ENCODE data around the gene SIN3B.

Gene SIN3B

DNA sequence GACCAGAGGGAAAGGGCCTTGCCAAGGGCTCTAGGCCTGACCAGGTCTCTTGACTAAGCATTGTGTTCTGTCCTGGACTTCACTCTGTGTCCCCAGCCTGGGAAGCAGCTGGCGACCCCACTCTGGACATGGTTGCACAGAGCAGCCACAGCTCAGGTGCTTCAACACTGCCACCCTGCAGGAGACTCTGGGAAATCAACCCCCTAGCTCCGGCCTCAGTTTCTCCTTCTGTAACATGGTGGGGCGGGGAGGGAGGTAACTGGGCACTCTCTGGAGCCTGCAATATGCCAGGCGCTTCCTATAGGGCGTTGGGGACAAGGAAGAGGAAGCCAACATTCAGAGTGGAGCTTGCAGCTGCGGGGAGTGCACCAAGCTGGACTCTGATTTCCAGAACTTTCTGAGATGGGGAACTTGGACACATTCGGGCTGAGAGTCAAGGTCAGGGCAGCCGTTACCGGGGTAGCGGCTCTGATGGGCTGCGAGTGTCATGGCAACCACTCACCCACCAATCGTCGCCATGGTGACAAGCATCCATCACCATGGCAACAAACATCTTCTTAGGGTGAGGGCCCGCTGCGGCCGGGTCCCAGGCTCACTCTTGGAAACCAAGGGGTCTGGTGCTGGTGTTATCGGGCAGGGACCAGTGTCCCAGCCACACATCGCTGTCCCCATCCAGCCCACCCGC is 72.4 kb downstream of the SIN3B start:
- ChIA-PET CTCF (interaction anchor here (0.6 to 1.1 kb wide), 2 partner anchors 70 to 363 kb away, joined by 3 read pairs; partner anchors contain the start of gene USHBP1), POLR2A (no interaction called here)
- no peak for DNase-seq (ENCODE audit: extremely low spot score)

GRCh38 chr19:16902545-16902944 is 73.3 kb downstream of the SIN3B start:
- ChIA-PET CTCF (no interaction called here), POLR2A (no interaction called here)
- no peak for DNase-seq (ENCODE audit: extremely low spot score)
- no peak for TF ChIP-seq PKNOX1 (IDR thresholded peaks at IDR 0.05)
- TF ChIP-seq ZNF384 (IDR thresholded peaks at IDR 0.05): no peak
- TF ChIP-seq HDGF (IDR thresholded peaks at IDR 0.05; ENCODE audit: borderline replicate concordance): no peak
- TF ChIP-seq NFRKB (IDR thresholded peaks at IDR 0.05): no peak
- TF ChIP-seq ELF4 (IDR thresholded peaks at IDR 0.05): no peak
- no peak for TF ChIP-seq SUZ12 (IDR thresholded peaks at IDR 0.05)
- TF ChIP-seq FOXK2 (IDR thresholded peaks at IDR 0.05): no peak
- TF ChIP-seq BHLHE40 (IDR thresholded peaks at IDR 0.05; ENCODE audit: borderline replicate concordance): no peak
- TF ChIP-seq L3MBTL2 (conservative IDR thresholded peaks at IDR 0.05): no peak

More for the DNA sequence above, 72.4 kb downstream of the SIN3B start:
- TF ChIP-seq FOXA1 (IDR thresholded peaks at IDR 0.05) (no peak), BHLHE40 (IDR thresholded peaks at IDR 0.05; ENCODE audit: borderline replicate concordance) (no peak), ELF4 (IDR thresholded peaks at IDR 0.05) (no peak), HDGF (IDR thresholded peaks at IDR 0.05; ENCODE audit: borderline replicate concordance) (no peak), FOXM1 (IDR thresholded peaks at IDR 0.05; ENCODE audit: borderline replicate concordance) (no peak), PKNOX1 (IDR thresholded peaks at IDR 0.05) (no peak), ARNT (IDR thresholded peaks at IDR 0.05) (no peak)

- ChIA-PET POLR2A (no interaction called here), CTCF (no interaction called here)
- no peak for TF ChIP-seq LEF1 (IDR thresholded peaks at IDR 0.05; ENCODE audit: borderline replicate concordance)
- TF ChIP-seq ZNF384 (IDR thresholded peaks at IDR 0.05): no peak
- no peak for TF ChIP-seq SP1 (IDR thresholded peaks at IDR 0.05)
- no peak for DNase-seq (ENCODE audit: extremely low spot score)
Measured at GRCh38 chr19:16903347-16903746, 74.1 kb downstream of the SIN3B start.

DNA sequence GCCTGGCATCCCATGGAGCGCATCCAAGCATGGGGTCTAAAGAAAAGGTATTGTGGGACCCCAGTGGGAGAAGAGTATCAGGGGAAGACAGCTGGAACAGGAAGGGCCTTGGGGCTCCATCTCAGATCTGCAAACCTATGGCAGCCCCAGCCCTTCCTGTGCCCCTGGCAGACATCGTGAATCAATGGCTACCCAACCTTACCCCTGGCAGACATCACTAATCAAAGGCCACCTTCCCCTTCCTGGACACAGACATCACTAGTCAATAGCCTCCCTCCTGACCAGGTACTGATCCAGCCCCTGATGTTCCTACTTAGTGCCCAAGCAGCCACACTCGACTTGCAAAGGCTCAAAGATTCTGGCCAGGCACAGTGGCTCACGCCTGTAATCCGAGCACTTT is 75.4 kb downstream of the SIN3B start:
- ChIA-PET POLR2A (no interaction called here), CTCF (no interaction called here)
- TF ChIP-seq ZNF384 (IDR thresholded peaks at IDR 0.05): no peak
- no peak for TF ChIP-seq FOXM1 (IDR thresholded peaks at IDR 0.05; ENCODE audit: borderline replicate concordance)
- TF ChIP-seq FOXA1 (IDR thresholded peaks at IDR 0.05): no peak
- TF ChIP-seq SP1 (IDR thresholded peaks at IDR 0.05): no peak
- no peak for TF ChIP-seq FOXK2 (IDR thresholded peaks at IDR 0.05)
- TF ChIP-seq BHLHE40 (IDR thresholded peaks at IDR 0.05; ENCODE audit: borderline replicate concordance): no peak
- TF ChIP-seq ARNT (IDR thresholded peaks at IDR 0.05): no peak
- no peak for TF ChIP-seq PKNOX1 (IDR thresholded peaks at IDR 0.05)
- no peak for TF ChIP-seq SUZ12 (IDR thresholded peaks at IDR 0.05)
- TF ChIP-seq HDGF (IDR thresholded peaks at IDR 0.05; ENCODE audit: borderline replicate concordance): no peak
- no peak for TF ChIP-seq NFRKB (IDR thresholded peaks at IDR 0.05)
- no peak for TF ChIP-seq CTBP1 (IDR thresholded peaks at IDR 0.05; ENCODE audit: borderline replicate concordance)
- TF ChIP-seq L3MBTL2 (conservative IDR thresholded peaks at IDR 0.05): no peak
- TF ChIP-seq LEF1 (IDR thresholded peaks at IDR 0.05; ENCODE audit: borderline replicate concordance): no peak
- no peak for TF ChIP-seq TARDBP (IDR thresholded peaks at IDR 0.05)
- no peak for TF ChIP-seq ELF4 (IDR thresholded peaks at IDR 0.05)
- DNase-seq (ENCODE audit: extremely low spot score): no peak

DNA sequence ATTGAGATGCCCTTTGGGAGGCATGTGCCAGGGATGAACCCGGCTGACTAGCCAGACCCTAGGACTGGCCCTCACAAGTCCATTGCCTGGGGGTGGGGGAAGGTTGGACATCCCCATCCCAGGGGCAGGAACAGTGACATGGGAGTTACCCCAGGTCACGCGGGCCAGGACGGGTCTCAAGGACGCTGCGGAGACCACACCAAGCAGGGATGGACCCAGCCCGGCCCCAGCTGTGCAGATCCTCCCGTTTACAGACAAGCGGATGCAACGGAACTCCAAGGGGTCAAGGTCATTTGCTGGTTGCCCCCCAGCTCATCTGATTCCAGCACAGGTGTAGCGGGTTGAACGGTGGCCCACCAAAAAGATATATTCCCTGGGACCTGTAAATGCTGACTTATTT is 79.6 kb downstream of the SIN3B start:
- DNase-seq (ENCODE audit: extremely low spot score): no peak
- TF ChIP-seq SUZ12 (IDR thresholded peaks at IDR 0.05) (no peak), LEF1 (IDR thresholded peaks at IDR 0.05; ENCODE audit: borderline replicate concordance) (no peak), FOXK2 (IDR thresholded peaks at IDR 0.05) (no peak), HDGF (IDR thresholded peaks at IDR 0.05; ENCODE audit: borderline replicate concordance) (no peak), NFRKB (IDR thresholded peaks at IDR 0.05) (no peak), ELF4 (IDR thresholded peaks at IDR 0.05) (no peak), FOXA1 (IDR thresholded peaks at IDR 0.05) (no peak), SP1 (IDR thresholded peaks at IDR 0.05) (no peak), BHLHE40 (IDR thresholded peaks at IDR 0.05; ENCODE audit: borderline replicate concordance) (no peak), FOXM1 (IDR thresholded peaks at IDR 0.05; ENCODE audit: borderline replicate concordance) (no peak), CTBP1 (IDR thresholded peaks at IDR 0.05; ENCODE audit: borderline replicate concordance) (no peak), PKNOX1 (IDR thresholded peaks at IDR 0.05) (no peak), ZNF384 (IDR thresholded peaks at IDR 0.05) (no peak), L3MBTL2 (conservative IDR thresholded peaks at IDR 0.05) (no peak), ARNT (IDR thresholded peaks at IDR 0.05) (no peak), TARDBP (IDR thresholded peaks at IDR 0.05) (no peak)
- ChIA-PET CTCF (no interaction called here), POLR2A (no interaction called here)

DNA sequence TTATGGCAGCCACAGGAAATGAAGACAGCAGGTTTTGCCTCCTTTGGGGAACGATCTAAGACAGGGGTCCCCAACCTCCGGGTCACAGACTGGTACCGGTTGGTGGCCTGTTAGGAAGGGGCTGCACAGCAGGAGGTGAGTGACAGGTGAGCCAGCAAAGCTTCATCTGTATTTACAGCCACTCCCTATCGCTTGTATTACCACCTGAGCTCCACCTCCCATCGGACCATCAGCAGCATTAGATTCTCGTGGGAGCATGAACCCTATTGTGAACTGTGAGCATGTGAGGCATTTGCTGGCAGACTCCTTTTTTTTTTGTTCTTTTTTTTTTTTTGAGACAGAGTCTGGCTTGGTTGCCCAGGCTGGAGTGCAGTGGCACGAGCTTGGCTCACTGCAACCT is 81.8 kb downstream of the SIN3B start:
- POLR2A ChIA-PET: no interaction called here

More for the DNA sequence above, 81.8 kb downstream of the SIN3B start:
- CTCF ChIA-PET: no interaction called here
- no peak for DNase-seq (ENCODE audit: extremely low spot score)
- TF ChIP-seq ELF4 (IDR thresholded peaks at IDR 0.05): no peak
- no peak for TF ChIP-seq FOXA1 (IDR thresholded peaks at IDR 0.05)
- TF ChIP-seq CTBP1 (IDR thresholded peaks at IDR 0.05; ENCODE audit: borderline replicate concordance): no peak
- no peak for TF ChIP-seq BHLHE40 (IDR thresholded peaks at IDR 0.05; ENCODE audit: borderline replicate concordance)
- TF ChIP-seq HDGF (IDR thresholded peaks at IDR 0.05; ENCODE audit: borderline replicate concordance): no peak
- no peak for TF ChIP-seq PKNOX1 (IDR thresholded peaks at IDR 0.05)
- TF ChIP-seq SUZ12 (IDR thresholded peaks at IDR 0.05): no peak
- no peak for TF ChIP-seq ZNF384 (IDR thresholded peaks at IDR 0.05)
- TF ChIP-seq FOXM1 (IDR thresholded peaks at IDR 0.05; ENCODE audit: borderline replicate concordance): no peak
- TF ChIP-seq SP1 (IDR thresholded peaks at IDR 0.05): no peak
- TF ChIP-seq NFRKB (IDR thresholded peaks at IDR 0.05): no peak
- no peak for TF ChIP-seq LEF1 (IDR thresholded peaks at IDR 0.05; ENCODE audit: borderline replicate concordance)
- TF ChIP-seq ARNT (IDR thresholded peaks at IDR 0.05): no peak
- TF ChIP-seq L3MBTL2 (conservative IDR thresholded peaks at IDR 0.05): no peak
- no peak for TF ChIP-seq FOXK2 (IDR thresholded peaks at IDR 0.05)
- TF ChIP-seq TARDBP (IDR thresholded peaks at IDR 0.05): no peak
